Transverse colon (tissue), 4 donors: ENCODE measurements around the gene ECI1.

Experiments used
- CTCF ChIP-seq, 5 experiments: fragments of 200-600 bp in 3 of 5; fragments of 450-650 bp in 2 of 5; sonication (generic) in 3 of 5; IDR thresholded peaks; 1 replicate in 2 of 5; 2 replicates in 3 of 5; pipeline ENCODE4 v1.5.1; 2016 to 2017; ENCODE audit warnings: antibody characterized with exemption in 5 of 5, inconsistent platforms in 3 of 5, mild to moderate bottlenecking in 2 of 5, moderate library complexity in 1 of 5
- EP300 ChIP-seq: sonication (generic); formaldehyde crosslinking; IDR thresholded peaks from one replicate; pipeline ENCODE4 v1.6.1; 2017; ENCODE audit warnings: antibody characterized with exemption, low read depth
- POLR2A ChIP-seq: fragments of 450-650 bp; IDR thresholded peaks from one replicate; pipeline ENCODE4 v1.6.1; 2016; ENCODE audit warnings: antibody characterized with exemption, mild to moderate bottlenecking, moderate library complexity
- POLR2AphosphoS5 ChIP-seq, 3 donors: sonication (generic); formaldehyde crosslinking; IDR thresholded peaks; one replicate each; pipeline ENCODE4 v1.6.1; 2016; ENCODE audit warnings: antibody characterized with exemption in 3 of 3

- TF ChIP-seq POLR2A (no peak), CTCF (IDR thresholded peaks at IDR 0.05) (no peak), EP300 (no peak), POLR2AphosphoS5 (IDR thresholded peaks at IDR 0.05) (no peak)
Observed at GRCh38 chr16:2292221-2292620, 40.8 kb upstream of the ECI1 start.
